GM13976 (cell line): ENCODE results near the gene CNP.
A peak's percentile ranks its signal among the peaks of the same experiment; 100 is the strongest.

Experiments used
- DNase-seq: peaks from one replicate; pipeline ENCODE4 v3.0.0; 2012; ENCODE audit warnings: low spot score
- CTCF ChIP-seq: IDR thresholded peaks from 2 replicates; pipeline ENCODE4 v1.5.1; 2012; ENCODE audit warnings: borderline replicate concordance, mild to moderate bottlenecking; ENCODE audit not compliant: insufficient read depth; ENCODE audit errors: extremely low read depth, missing control alignments, control extremely low read depth
- in situ Hi-C: fragments of 300-500 bp; cut with MboI; formaldehyde crosslinking; loops from one replicate; pipeline ENCODE4 v1.12.0; 2022; ENCODE audit warnings: low sequenced_read_pairs, mixed read lengths, inconsistent platforms; ENCODE audit not compliant: unreplicated experiment

Gene CNP

GRCh38 chr17:41972571-41973407 is 6.2 kb downstream of the CNP start:
- in situ Hi-C loops = no loop called here
- no peak for DNase-seq
- no peak for TF ChIP-seq CTCF

GRCh38 chr17:41973408-41973811 is 6.8 kb downstream of the CNP start:
- DNase-seq = no peak
- in situ Hi-C loops = no loop called here
- TF ChIP-seq CTCF = no peak

GRCh38 chr17:41974031-41974430 is 7.4 kb downstream of the CNP start:
- no peak for DNase-seq
- no peak for TF ChIP-seq CTCF
- in situ Hi-C loops = no loop called here

- DNase-seq = no peak
- in situ Hi-C loops = no loop called here
- TF ChIP-seq CTCF = no peak
These were observed 8.1 kb downstream of the CNP start for GRCh38 chr17:41974658-41975057.

- TF ChIP-seq CTCF = no peak
- no peak for DNase-seq
- in situ Hi-C loops = no loop called here
These were observed 8.8 kb downstream of the CNP start for GRCh38 chr17:41975099-41976083.

- no peak for TF ChIP-seq CTCF
- peak; percentile 62 for DNase-seq
- in situ Hi-C loops = no loop called here
These were observed 9.7 kb downstream of the CNP start for GRCh38 chr17:41976142-41976768.
